SU-DHL-6 (cell line): ENCODE measurements around the gene APOB.

ENCODE experiments used
- H2AFZ ChIP-seq: fragments of 200-600 bp; sonication (generic); 2 replicates; pipeline ENCODE4 v1.6.1; 2014; ENCODE audit warnings: low read depth, mild to moderate bottlenecking, moderate library complexity, mixed read lengths, antibody characterized with exemption, low read length; ENCODE audit not compliant: severe bottlenecking
- H3F3A ChIP-seq: fragments of 200-600 bp; shearing (Covaris generic); 2 replicates; pipeline ENCODE4 v1.6.0; 2016; ENCODE audit warnings: antibody characterized with exemption, mild to moderate bottlenecking; ENCODE audit not compliant: insufficient read depth
- H3K27ac ChIP-seq: fragments of 200-600 bp; sonication (generic); 2 replicates; pipeline ENCODE4 v1.5.1; 2016; ENCODE audit warnings: low read depth, mild to moderate bottlenecking, low read length, moderate library complexity, mixed read lengths
- H3K27me3 ChIP-seq: fragments of 200-600 bp; sonication (generic), shearing (Covaris generic); 2 replicates; pipeline ENCODE4 v1.6.0; 2014; ENCODE audit warnings: mild to moderate bottlenecking, low read length
- H3K36me3 ChIP-seq: fragments of 200-600 bp; sonication (generic); 2 replicates; pipeline ENCODE4 v1.6.1; 2014; ENCODE audit warnings: mild to moderate bottlenecking, low read length, mixed read lengths
- H3K4me2 ChIP-seq: fragments of 300-600, 200-600 bp; shearing (Covaris generic), sonication (generic); 2 replicates; pipeline ENCODE4 v1.6.0; 2014; ENCODE audit warnings: low read length, low read depth, mild to moderate bottlenecking; ENCODE audit not compliant: poor library complexity, severe bottlenecking
- H3K4me3 ChIP-seq: fragments of 200-600 bp; sonication (generic); 2 replicates; pipeline ENCODE4 v1.5.1; 2014; ENCODE audit warnings: antibody characterized with exemption, low read length, mild to moderate bottlenecking, mixed read lengths; ENCODE audit not compliant: insufficient read depth, poor library complexity, severe bottlenecking
- H3K79me2 ChIP-seq: fragments of 200-600 bp; sonication (generic); 2 replicates; pipeline ENCODE4 v1.6.1; 2014; ENCODE audit warnings: mild to moderate bottlenecking, low read length, moderate library complexity; ENCODE audit not compliant: insufficient read depth
- H3K9ac ChIP-seq: fragments of 200-600 bp; sonication (generic); 2 replicates; pipeline ENCODE4 v1.7.0; 2014; ENCODE audit warnings: mild to moderate bottlenecking, low read length
- H3K9me2 ChIP-seq: fragments of 200-600 bp; sonication (generic); replicated peaks from 2 replicates; pipeline ENCODE4 v1.6.1; 2014; ENCODE audit warnings: low read length; ENCODE audit not compliant: insufficient read depth
- H3K9me3 ChIP-seq: fragments of 200-600 bp; sonication (generic); 2 replicates; pipeline ENCODE4 v1.6.1; 2014; ENCODE audit warnings: low read length, mixed read lengths; ENCODE audit not compliant: insufficient read depth
- H4K20me1 ChIP-seq: fragments of 200-600 bp; sonication (generic); 2 replicates; pipeline ENCODE4 v1.6.1; 2014; ENCODE audit warnings: low read depth, mild to moderate bottlenecking, antibody characterized with exemption, low read length, moderate library complexity, mixed read lengths
- CTCF ChIP-seq: fragments of 200-600 bp; sonication (generic); IDR thresholded peaks from one replicate; pipeline ENCODE4 v1.5.1; 2017; ENCODE audit warnings: antibody characterized with exemption, mild to moderate bottlenecking, low read length, moderate library complexity; ENCODE audit not compliant: insufficient read depth, poor library complexity, severe bottlenecking
- EZH2phosphoT487 ChIP-seq: fragments of 200-600 bp; sonication (generic), shearing (Covaris generic); conservative IDR thresholded peaks from 2 replicates; pipeline ENCODE4 v1.6.1; 2018; ENCODE audit warnings: mild to moderate bottlenecking, antibody characterized with exemption, low read length, moderate library complexity, mixed read lengths

APOB gene

GRCh38 chr2:20999906-21000645, 43.8 kb downstream of the APOB start:
- no peak overlapping the region for H3K9ac ChIP-seq
- H3K9me3 ChIP-seq = no peaks in the 10 kb centered on the region
- H3K9me2 ChIP-seq = no peaks in the 10 kb centered on the region
- H4K20me1 ChIP-seq = no peaks in the 10 kb centered on the region
- no peaks in the 10 kb centered on the region for H3K27me3 ChIP-seq
- H3K4me3 ChIP-seq = no peak overlapping the region
- no peak overlapping the region for H3K27ac ChIP-seq
- no peaks in the 10 kb centered on the region for H3K79me2 ChIP-seq
- H3K36me3 ChIP-seq = no peaks in the 10 kb centered on the region
- no peaks in the 10 kb centered on the region for H3F3A ChIP-seq
- no peak overlapping the region for H2AFZ ChIP-seq
- no peak overlapping the region for H3K4me2 ChIP-seq
- no peak for TF ChIP-seq EZH2phosphoT487
- TF ChIP-seq CTCF = no peak

GRCh38 chr2:20998972-20999905, 44.6 kb downstream of the APOB start:
- Histone ChIP-seq H3F3A (no peaks in the 10 kb centered on the region), H3K9me3 (no peaks in the 10 kb centered on the region), H3K79me2 (no peaks in the 10 kb centered on the region), H2AFZ (no peak overlapping the region), H3K27me3 (no peaks in the 10 kb centered on the region), H3K27ac (no peak overlapping the region), H4K20me1 (no peaks in the 10 kb centered on the region), H3K4me2 (no peak overlapping the region), H3K36me3 (no peaks in the 10 kb centered on the region), H3K4me3 (no peak overlapping the region), H3K9ac (no peak overlapping the region), H3K9me2 (no peaks in the 10 kb centered on the region)
- TF ChIP-seq CTCF (no peak), EZH2phosphoT487 (no peak)

GRCh38 chr2:20997953-20998722, 45.7 kb downstream of the APOB start:
- Histone ChIP-seq H3K27ac (no peak overlapping the region), H3K79me2 (no peaks in the 10 kb centered on the region), H3K9ac (no peak overlapping the region), H2AFZ (no peak overlapping the region), H3F3A (no peaks in the 10 kb centered on the region), H3K4me2 (no peak overlapping the region), H3K27me3 (no peaks in the 10 kb centered on the region), H4K20me1 (no peaks in the 10 kb centered on the region), H3K9me2 (no peaks in the 10 kb centered on the region), H3K4me3 (no peak overlapping the region), H3K9me3 (no peaks in the 10 kb centered on the region), H3K36me3 (no peaks in the 10 kb centered on the region)
- TF ChIP-seq EZH2phosphoT487 (no peak), CTCF (no peak)
